Activated T-cell treated with anti-CD3 and anti-CD28 coated beads for 24 hours (primary cell): ENCODE results near the gene SH3TC1.

Experiments
- DNase-seq: peaks from one replicate; pipeline ENCODE4 v3.0.0-alpha.2; 2020; ENCODE audit warnings: low read depth

SH3TC1 gene

DNA sequence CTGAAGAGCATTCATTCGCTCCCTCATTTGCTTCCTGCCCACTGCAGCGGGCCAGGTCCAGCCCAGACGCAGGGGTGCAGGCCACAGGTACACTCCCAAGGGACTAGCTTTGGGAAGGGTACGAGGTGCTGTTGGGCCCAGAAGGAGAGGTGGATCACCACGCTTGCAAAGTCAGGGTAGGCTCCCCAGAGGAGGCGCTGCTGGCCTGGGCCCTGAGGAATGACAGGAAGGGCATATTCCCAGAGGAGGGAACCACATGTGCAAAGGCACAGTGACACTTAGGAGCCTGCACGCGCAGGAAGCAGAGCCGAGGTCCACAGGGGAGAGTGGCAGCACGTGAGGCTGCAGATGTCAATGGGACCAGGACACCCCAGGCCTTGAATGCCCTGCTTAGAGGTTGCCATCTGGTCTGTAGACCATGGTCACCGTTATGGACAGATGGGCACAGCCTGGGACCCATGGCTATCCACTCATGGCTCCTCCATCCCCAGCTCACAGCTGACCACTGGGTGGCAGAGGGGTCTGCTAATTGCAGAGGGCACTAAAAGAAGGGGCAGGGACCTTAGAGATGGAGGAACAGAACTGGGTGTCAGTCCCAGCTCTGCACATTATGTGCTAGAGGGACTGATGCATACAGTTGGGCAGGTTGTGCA, 78.4 kb downstream of the SH3TC1 start:
- DNase-seq, result no peak

DNA sequence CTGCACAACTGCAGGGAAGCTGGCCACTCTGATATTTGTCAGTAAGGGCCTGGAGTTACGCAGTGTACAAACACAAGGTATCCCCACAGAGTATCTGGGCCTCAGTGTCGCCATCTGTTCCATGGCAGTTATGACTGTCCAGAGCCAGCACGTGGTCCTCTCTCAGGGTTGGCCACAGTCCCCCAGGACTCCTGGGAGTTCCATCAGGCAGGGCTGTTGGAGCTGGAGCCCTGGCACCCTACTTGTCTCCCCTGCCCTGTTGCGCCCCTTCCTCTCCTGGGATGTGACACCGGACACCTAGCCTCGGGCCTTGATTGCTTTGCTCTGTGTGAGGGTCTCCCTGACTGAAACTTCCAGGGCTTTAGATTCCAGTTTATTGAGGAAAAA, 78.9 kb downstream of the SH3TC1 start:
- no peak for DNase-seq

DNA sequence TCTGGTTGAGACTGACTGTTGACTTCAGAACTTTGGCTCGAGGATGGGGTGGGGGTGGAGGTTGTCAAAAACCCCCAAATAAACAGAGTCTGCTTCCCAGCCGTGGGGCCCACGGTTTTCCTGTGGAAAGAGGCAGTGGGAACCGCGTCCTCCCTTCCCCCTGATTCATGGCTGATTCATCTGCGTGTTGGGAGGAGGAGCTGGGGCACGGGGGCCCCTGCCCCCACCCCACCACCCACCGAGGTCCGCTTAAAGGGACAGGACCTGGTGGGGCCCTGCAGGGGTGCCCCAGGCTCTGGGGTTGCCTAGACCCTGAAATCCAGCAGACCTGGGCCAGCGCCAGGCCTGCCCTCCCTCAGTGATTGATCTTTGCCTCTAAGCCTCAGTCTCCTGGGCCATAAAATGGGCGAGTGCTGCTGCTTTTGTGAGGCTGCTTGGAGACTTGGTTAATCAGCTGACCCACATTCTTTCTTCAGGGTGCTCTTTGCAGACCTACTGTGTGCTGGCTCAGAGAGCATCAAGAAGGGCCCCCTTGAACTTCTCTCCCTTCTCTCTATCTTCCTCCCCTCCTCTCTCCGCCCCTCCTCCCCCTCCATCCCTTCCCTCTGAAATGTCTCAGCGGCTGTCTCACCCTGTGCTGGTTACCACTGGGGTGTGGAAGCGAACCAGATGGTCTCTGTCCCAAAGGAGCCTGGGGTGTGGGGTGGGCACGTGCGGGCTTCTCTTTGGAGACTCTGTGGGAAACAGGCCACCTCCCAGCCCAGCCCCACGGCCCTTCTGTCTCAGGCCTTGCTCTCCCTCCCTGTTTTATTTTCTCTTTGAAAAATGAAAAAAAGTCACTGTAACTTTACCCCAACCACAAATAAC, 79.6 kb downstream of the SH3TC1 start:
- DNase-seq, result no peak

DNA sequence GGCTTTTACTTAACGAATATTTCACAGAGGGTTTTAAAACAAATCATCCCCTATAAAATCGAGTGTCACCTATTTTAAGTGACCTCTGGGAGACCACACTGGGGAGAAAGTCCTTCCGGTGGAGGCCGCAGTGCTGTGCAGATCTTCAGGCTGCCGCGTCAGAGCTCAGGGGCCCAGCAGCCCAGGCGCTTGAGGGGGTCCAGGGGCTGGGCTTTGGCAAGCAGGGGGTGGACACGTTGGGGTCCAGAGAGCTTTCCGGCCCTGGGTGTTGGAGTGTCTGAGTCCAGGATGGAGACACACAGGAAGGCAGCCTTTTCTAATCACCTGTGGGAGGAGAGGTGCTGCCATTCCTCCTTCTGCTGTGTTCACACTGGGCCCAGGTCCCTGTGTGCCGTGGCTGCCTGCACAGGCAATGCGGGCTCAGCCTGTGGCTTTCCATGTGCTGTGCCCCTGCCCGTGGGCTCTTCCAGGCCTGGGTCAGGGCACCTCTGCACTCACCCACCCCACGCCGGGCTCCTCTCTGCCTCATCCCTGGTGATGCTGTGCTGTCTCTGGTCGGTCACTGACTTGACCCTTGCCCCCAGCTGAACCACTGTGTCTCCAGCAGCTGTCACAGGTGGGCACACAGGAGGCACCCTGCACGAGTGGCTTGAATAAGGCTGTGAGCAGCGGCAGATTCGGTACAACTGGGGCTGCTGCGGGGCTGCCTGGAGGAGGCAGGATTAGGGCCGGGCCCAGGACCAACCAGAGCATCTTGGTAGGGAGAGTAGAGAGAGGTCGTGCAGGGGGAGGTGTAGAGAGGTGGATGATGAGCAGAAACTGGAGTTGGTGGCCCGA, 80.4 kb downstream of the SH3TC1 start:
- no peak for DNase-seq

DNA sequence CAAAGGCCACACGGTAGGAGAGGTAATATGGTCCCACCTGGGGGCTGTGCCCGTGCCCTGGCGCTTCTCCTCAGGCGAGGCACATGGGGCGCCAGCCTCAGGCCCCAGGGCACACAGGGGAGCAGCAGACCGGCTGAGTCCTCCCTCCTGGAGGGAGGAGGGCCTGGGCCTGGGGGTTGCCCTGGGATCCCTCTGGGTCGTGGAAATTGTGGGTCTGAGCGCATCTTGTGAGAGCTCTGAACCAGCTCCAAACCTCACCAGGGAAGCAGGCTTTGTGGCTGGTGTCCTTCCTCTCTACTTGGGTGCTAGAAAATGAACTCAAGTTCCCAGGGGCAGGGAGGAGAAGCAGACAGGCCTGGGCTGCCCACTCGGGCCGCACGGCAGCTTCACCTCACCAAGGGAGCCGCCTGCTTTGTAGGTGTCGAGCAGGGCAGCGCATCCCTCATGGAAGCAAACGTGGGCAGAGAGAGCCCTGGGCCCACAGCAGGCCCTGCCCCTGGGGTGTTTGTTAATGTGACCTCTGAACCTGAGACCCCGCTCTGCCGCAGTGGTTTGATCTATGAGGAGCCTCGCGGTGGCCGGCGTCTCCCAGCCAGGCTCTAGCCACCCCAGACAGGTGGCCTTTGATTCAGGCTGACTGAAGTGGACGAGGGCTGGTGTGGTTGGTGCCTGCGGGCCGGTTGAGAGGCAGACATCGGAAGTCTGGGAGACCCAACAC, 81.2 kb downstream of the SH3TC1 start:
- no peak for DNase-seq

DNA sequence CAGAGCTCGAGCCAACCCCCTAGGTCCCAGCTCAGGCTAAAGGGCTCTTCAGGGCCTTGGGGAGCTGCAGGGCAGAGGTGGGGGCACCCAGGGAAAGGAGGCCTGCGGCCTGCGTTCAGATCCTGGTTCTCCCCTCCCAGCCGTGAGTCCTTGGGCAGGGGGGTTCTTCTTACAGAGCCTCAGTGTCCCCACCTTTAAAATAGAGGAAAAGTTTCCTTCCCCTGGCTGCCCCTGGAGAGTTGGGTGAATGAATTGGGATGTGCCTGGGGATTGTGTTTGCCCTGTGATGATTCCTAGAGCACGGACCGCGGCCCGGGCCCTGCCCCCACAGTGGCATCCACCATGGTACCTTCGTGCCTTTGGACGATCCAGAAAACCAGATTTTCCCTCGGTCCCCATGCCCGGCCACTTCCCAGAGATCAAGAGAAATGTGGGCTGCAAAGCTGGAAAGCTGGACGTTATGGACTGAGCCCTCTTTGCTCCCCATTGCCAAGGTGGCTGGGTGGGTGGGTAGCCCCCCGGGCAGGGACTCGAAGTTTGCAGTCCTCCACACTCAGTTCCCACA, 81.9 kb downstream of the SH3TC1 start:
- DNase-seq, result no peak

DNA sequence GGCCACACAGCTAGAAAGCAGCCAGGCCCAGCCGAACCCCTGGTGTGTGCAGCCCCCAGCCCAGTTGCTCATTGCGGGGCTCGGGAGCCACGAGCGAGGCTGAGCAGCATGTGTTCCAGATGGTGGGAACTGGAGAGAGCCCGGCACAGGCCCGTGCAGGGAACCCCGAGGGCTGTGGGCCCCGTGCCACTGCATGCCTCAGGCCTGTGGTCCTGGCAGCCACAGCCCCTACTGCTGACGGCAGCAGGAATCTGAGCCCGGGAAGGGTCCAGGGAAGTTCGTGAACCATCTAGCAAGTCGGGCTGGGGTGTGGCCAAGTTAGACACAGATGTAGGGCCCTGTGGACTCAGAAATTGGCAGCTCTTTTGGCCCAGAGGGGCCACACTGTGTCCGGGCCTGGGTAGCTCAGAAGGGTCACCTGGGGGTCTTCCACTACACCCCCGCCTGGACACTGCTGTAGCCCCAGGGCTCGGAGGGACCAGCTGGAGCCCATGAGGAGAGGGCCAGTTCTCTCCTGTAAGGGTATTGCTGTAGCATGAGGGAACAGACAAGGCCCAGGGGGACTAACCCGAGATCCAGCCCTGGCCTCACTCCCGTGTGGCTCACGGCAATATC, 82.5 kb downstream of the SH3TC1 start:
- DNase-seq, result no peak

DNA sequence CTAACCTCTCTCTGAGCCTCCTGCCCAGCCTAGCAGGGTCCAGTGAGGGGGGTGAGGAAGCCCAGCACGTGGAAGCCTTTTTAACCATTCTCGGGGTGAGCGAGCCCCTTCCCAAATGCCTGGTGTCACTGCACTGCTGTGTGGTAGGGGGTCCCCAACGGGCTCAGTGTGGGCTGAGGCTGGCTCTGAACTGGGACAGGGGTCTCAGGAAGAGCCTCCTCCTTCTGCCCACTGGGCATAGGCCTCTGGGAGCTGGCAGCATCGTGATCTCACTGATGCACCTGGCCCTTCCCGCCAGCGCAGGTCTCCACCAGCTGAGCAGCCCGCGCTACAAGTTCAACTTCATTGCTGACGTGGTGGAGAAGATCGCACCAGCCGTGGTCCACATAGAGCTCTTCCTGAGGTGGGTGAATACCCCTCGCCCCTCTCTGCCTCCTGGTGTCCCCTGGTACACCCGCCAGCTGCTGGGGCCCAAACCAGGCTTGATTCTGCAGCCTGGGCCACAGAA, 83.1 kb downstream of the SH3TC1 start:
- DNase-seq, result no peak

DNA sequence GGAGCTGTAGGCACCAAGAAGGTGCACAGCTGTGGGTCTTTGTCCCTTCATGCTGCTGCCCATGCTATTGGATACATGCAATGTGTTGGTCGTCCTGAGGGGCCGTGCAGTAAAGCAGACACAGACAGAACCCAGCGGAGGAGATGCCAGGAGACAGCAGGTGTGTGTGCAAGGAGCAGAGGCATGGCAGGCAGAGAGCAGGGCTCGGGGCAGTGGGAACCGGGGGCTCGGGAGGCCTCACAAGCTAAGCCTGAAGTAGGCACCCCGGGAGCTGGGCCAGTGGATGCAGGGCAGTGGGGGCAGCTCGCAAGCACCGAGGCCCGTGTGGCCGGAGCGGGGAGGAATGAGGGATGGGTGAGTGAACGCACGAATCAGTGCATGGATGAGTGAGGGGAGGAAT, 83.7 kb downstream of the SH3TC1 start:
- DNase-seq, result no peak

DNA sequence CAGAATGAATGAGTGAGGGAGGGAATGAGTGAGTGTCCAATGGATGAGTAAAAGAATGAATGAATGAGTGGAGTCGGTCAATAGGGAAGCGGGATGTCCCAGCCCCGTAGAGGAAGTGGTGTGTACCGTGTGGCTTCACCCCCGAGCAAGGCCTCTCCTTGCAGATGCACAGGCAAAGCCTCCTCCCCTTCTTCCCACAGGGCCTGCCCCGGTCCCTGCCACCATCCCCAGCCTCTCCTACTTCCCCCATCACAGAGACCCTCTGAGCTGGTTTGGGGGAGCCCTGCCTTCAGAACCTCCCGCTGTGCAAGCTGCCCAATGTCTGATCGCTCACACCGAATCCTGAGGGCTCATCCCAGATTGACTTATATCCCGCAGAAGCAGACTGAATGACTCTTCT, 84.1 kb downstream of the SH3TC1 start:
- no peak for DNase-seq

DNA sequence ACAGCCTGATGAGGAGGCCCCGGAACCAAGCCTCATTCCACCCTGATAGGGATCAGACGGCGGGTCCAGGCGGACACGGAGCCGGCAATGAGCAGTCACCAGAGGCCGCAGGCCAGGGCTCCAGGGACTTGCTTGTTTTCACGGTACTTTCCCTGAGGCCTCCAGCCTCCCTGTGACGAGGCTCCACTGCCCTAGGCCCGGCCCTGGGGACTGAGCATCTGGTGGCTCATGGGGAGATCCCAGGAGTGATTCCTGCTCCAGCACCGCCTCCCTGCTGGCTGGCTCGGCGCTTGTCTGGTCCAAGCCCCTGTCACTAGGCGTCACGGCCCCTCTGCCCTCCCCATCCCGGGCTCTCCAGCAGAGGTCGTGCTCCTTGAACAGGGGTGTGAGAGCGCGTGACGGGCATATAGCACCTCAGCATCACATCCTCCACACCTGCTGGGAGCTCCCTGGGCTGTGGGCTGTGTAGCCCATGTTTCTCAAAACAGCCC, 84.6 kb downstream of the SH3TC1 start:
- no peak for DNase-seq

DNA sequence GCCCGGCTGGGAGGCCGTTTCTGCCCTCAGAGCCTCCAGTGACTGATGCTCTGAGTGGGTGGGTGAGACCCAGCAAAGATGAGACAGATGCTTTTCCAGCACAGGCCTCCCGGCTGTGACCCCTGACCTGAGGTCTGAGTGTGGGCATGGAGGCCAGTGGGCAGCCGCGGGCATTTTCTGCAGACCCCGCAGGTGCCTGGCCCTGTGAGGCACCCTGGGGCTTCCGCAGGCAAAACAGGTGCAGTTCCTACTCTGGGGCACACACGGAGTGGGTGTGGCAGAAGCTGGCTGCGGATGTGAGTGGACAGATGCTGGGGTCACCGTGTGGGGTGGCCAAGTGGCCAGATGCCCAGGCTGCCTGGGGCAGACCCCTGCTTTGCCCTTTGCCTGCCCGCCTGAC, 85.3 kb downstream of the SH3TC1 start:
- DNase-seq, result no peak

DNA sequence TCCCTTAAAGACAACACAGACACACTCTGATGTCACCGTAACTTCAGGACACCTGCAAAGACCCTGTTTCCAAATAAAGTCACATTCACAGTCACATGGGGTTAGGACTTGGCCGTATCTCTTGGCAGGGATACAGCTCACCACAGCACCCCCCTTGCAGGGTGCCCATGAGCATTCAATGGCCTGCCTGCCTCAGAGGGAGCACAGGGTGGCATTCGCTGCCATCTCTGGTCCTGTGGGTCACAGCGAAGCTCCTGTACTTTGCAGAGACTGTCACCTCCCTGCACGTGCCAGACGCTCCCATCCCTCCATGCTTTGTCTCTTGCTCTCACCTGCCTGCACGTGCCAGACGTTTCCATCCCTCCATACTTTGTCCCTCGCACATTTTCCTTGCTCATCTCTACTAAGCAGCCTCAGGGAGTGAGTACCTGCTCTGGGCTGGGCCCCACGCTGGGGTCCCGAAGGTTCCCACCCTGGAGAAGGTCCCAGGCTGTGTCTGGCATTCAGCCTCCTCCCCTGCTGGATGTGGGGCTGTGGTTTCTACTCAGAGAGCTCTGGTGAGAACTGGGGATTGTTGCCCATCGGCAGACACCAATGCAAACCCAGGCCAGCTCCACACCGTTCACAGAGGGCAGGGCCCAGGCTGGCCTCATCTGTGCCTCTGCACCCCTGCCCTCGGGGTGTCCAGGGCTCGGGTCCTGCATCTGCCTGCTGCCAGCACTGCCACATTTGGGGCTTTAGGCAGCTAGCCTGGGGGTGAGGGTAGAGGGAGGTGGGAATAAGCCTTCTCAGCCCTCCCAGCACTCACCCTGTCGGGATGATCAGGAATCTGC, 86.3 kb downstream of the SH3TC1 start:
- no peak for DNase-seq

DNA sequence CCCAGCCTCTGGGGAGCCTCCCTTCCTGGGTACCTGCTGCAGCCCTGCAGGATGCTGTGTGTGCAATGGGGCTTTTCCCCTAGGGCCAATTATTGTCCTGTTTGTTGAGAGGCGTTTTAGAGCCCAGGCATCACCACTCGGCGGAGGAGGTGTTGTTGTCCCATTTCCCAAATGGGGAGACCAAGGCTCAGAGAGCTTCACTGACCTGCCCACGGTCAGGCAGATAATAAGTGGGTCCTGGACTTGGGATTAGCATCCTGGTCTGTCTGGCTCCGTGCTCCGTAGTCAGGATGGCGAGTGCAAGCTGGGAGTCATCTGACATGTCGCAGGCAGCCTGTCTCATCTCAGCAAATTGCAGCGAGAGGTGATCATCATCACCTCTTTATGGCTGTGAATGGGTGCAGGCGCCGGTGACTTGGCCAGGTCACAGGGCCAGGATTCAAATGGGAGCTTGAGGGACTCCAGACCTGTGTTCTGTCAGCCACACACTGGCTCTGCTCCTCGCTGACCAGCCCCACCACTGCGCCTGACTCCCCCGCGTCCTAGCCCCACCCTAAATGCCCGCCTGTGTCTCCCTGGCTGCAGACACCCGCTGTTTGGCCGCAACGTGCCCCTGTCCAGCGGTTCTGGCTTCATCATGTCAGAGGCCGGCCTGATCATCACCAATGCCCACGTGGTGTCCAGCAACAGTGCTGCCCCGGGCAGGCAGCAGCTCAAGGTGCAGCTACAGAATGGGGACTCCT, 87.1 kb downstream of the SH3TC1 start:
- DNase-seq, result no peak

DNA sequence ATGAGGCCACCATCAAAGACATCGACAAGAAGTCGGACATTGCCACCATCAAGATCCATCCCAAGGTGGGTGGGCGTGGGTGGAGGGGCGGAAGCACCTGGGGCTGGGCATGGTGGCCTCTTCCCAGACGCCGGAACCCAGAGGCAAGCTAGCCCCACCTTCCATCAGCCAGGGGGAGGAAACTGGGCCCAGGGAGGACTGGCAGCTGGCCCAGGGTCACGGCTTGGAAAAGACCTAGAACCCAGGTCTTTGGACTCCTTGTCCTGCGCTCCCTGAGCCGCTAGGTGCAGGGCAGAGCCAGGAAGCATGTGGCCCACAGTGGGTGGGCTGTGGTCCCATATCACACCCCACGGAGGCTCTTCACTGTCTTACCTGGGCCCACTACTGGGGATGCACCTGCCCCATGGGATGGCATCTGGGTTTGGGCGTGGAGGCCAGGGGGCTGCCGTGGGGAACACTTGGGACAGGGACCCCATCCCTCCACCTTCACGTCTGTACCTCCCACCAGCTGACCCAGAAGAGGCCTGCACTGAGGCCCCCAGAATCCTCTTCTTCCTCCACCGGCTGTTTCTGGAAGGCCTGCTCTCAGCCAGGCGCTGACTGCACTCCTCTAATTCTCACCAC, 87.7 kb downstream of the SH3TC1 start:
- DNase-seq, result no peak

DNA sequence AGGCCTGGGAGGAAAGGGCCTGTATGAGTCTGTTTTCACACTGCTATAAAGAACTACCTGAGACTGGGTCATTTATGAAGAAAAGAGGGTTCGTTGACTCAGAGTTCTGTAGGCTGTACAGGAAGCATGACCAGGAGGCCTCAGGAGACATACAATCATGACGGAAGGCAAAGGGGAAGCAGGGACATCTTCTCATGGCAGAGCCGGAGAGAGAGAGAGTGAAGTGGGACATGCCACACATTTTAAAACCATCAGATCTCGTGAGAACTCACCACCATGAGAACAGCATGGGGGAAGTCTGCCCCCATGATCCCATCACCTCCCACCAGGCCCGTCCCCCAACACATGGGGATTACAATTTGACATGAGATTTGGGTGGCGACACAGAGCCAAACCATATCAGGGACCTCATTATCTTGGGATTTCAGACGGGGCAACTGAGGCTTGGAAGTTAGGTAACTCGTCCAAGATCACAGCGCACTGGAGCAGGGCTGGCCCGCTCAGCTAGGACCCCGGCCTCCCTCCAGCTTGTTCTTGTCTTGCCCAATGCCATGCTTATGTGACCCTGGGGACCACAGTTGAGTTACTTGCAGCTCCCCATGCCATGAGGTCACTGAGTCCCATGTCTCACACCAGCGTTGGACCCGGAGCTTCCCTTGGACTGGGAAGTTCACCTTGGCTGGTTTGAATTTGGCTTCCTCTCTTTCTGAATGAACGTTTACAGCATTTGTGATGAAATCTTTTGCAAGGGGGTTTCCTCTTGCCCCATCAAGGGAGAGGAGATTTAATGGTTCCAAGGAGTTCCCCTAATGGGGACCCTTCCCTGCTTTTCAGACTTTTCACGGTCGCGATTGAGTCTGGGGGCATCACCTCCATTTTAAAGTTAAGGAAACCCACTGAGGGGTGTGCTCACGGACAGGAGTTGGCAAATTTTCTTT, 88.5 kb downstream of the SH3TC1 start:
- DNase-seq, result no peak

DNA sequence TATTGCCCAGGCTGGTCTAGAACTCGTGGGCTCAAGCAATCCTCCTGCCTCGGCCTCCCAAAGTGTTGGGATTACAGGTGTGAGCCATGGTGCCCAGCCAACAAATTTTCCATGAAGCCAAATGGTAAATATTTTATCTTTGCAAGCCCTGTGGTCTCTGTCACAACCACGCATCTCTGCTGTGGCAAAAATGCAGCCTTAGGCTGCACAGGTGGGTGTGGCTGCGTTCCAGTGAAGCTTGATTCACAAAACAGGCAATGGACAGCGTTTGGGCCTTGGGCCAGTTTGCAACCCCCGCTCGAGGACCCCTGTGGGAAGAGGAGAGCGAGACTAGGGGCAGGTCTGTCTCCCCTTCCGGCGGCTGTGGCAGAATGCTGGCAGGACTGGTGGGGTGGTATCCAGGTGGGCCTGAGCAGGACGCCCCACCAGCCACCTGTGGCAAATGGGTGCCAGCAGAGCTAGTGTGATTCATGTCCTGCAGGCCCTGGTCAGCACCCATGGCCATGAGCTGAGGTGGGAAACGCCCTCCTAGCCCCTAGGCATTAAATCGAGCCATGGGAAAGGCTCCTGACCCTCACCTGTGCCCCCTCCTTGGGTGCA, 90.2 kb downstream of the SH3TC1 start:
- no peak for DNase-seq
